ENCODE data around the gene ZNF326.

Gene ZNF326

DNA sequence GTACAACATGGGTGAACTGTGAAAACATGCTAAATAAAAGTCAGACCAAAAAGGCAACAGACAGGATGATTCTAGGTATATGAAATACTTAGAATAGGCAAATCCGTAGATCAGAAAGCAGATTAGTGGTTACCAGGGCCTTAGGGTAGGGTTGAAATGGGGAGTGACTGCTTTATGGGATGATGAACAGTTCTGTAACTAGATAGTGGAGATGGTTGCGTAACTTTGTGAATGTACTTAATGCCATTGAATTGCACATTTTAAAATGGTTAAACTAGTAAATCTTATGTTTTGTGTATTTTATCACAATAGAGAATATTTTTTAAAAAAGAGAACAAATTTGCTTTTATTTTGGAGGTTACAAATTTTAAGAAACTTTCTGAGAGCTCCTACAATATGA lies 17.4 kb downstream of the ZNF326 start:
- H3K4me3 ChIP-seq (replicated peaks in 1 of 2; ENCODE audit: low read depth in 2 of 2, low read length in 2 of 2), result no peak overlapping the region
- TF ChIP-seq, protein P1, sequence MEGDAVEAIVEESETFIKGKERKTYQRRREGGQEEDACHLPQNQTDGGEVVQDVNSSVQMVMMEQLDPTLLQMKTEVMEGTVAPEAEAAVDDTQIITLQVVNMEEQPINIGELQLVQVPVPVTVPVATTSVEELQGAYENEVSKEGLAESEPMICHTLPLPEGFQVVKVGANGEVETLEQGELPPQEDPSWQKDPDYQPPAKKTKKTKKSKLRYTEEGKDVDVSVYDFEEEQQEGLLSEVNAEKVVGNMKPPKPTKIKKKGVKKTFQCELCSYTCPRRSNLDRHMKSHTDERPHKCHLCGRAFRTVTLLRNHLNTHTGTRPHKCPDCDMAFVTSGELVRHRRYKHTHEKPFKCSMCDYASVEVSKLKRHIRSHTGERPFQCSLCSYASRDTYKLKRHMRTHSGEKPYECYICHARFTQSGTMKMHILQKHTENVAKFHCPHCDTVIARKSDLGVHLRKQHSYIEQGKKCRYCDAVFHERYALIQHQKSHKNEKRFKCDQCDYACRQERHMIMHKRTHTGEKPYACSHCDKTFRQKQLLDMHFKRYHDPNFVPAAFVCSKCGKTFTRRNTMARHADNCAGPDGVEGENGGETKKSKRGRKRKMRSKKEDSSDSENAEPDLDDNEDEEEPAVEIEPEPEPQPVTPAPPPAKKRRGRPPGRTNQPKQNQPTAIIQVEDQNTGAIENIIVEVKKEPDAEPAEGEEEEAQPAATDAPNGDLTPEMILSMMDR (IDR thresholded peaks at IDR 0.05; ENCODE audit: low read depth, low read length), result no peak
- DNase-seq (ENCODE audit: low read depth in 2 of 2), result peak in 1 of 2 donors; percentile 9

DNA sequence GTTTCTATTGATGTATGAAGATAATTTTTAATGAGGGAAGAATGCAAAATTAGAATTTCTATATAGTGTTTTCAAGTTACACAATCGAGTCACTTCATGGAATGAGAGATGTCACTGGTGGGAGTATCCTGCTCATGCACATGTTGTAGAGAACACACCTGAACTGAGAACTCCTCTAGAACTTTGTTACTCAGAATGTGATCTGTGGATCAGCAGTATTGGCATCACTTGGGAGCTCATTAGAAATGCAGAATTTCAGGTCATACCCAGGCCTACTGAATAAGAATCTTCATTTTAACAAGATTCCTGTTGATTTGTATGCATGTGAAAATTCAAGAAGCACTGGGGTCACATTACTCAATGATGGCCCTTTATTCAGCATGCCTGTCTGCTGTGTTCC lies 28.8 kb downstream of the ZNF326 start:
- H3K4me3 ChIP-seq (replicated peaks in 1 of 2; ENCODE audit: low read depth in 2 of 2, low read length in 2 of 2), result no peak overlapping the region
- no peak for DNase-seq (ENCODE audit: low read depth in 2 of 2)
- TF ChIP-seq, protein P1 (IDR thresholded peaks at IDR 0.05; ENCODE audit: low read depth, low read length), result no peak

DNA sequence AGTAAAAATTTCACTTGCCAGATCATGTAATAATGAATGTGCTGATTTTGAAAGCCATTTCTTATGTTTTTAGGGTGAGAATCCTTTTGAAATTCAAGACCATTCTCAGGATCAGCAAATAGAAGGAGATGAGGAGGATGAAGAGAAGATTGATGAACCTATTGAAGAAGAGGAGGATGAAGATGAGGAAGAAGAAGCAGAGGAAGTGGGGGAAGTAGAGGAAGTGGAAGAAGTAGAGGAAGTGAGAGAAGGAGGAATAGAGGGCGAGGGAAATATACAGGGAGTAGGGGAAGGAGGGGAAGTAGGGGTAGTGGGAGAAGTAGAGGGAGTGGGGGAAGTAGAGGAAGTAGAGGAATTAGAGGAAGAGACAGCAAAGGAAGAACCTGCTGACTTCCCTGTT lies 32.4 kb downstream of the ZNF326 start:
- H3K4me3 ChIP-seq (replicated peaks in 1 of 2; ENCODE audit: low read depth in 2 of 2, low read length in 2 of 2), result no peak overlapping the region
- TF ChIP-seq, protein P1 (IDR thresholded peaks at IDR 0.05; ENCODE audit: low read depth, low read length), result no peak
- no peak for DNase-seq (ENCODE audit: low read depth in 2 of 2)

DNA sequence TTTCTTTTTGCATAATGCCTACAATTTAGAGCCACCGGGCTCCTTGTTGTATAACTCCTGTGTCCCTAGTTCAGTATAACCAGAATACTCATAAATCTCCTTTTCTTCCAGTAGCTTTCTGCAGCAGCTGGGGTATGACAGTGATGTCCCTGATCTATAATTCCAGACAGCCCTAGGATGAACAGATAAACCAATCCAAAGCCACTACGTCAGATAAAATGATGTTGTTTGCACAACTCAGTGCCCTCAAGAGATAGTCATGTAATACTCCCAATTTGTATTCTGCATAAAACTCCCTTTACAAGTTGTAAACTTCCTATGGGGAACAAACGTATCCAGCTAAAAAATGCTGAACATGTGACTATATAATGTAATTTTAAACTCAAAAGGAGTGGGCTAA lies 44.7 kb downstream of the ZNF326 start:
- H3K4me3 ChIP-seq (replicated peaks in 1 of 2; ENCODE audit: low read depth in 2 of 2, low read length in 2 of 2), result no peak overlapping the region
- DNase-seq (ENCODE audit: low read depth in 2 of 2), result no peak
- TF ChIP-seq, protein P1 (IDR thresholded peaks at IDR 0.05; ENCODE audit: low read depth, low read length), result no peak

DNA sequence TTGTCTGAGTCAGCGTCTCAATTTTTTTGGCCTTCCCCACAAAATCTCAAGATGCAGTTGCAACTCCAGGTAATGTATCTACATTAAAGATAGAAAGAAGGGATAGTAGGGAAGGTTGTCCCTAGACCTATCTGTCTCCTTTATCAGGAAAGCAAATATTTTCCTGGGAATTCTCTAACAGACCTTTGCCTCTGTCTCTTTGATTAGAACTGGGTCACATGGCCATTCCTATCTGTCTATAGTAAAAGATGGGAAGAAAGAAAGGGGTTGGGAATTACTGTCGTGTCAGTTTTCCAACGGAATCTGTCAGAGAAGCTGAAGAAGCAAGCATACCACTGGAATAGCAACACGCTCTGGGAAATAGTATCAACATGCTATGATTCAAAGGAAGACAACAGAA lies 48.7 kb downstream of the ZNF326 start:
- TF ChIP-seq, protein P1 (IDR thresholded peaks at IDR 0.05; ENCODE audit: low read depth, low read length), result no peak
- DNase-seq (ENCODE audit: low read depth in 2 of 2), result no peak
- no peak overlapping the region for H3K4me3 ChIP-seq (replicated peaks in 1 of 2; ENCODE audit: low read depth in 2 of 2, low read length in 2 of 2)

DNA sequence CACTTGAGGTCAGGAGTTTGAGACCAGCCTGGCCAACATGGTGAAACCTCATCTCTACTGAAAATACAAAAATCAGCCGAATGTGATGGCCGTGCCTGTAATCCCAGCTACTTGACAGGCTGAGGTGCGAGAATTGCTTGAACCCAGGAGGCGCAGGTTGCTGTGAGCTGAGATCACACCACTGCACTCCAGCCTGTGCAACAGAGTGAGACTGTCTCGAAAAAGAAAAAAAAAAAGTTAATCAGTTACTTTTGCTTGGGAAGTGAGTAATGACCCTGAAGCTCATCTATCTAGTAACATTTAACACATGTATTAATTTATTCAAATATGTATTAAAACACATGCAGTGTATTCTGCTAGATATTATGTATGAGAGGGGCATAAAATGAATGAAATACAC lies 49.4 kb downstream of the ZNF326 start:
- TF ChIP-seq, protein P1 (IDR thresholded peaks at IDR 0.05; ENCODE audit: low read depth, low read length), result no peak
- H3K4me3 ChIP-seq (replicated peaks in 1 of 2; ENCODE audit: low read depth in 2 of 2, low read length in 2 of 2), result no peak overlapping the region
- no peak for DNase-seq (ENCODE audit: low read depth in 2 of 2)

DNA sequence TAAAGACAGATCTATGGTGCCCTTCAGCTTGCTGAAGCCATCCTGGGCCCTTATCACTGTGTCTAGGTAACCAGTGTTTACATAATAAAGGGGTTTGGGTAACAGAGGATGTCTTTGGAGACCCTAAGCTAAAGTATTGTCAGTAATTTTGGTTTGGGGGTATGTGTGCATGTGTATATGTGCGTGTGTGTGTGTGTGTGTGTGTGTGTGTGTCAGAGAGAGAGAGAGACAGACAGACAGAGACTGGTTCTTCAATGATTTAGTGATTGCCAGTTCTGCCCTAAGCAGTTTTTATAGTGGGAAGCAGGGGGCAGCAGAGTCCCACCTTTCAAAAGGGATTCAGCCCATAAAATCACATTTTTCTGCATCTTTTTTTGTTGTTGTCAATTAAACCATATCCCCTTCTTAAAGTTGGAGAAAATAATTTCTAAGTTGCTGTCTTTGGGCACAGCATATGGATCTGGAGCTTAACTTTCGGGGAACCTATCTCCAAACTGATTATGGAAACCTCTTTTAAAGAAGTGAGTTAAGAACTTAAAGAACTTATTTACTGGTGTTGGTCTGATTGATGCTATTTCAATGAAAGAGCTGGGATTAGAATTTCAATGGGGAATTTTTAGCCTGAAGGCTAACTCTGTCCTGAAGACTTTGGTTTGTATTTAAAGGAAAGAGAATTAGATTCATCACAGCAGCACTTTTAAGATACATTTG lies 51.1 kb downstream of the ZNF326 start:
- no peak overlapping the region for H3K4me3 ChIP-seq (replicated peaks in 1 of 2; ENCODE audit: low read depth in 2 of 2, low read length in 2 of 2)
- TF ChIP-seq, protein P1 (IDR thresholded peaks at IDR 0.05; ENCODE audit: low read depth, low read length), result peak; percentile 68
- peak; percentile 31 to 38 for DNase-seq (ENCODE audit: low read depth in 2 of 2)

All from cardiac fibroblast (primary cell).